Ishikawa (cell line): ENCODE measurements around the gene PALLD.

Experiments
- CEBPB ChIP-seq: IDR thresholded peaks from 2 replicates; pipeline ENCODE4 v1.6.1; 2012
- CREB1 ChIP-seq: IDR thresholded peaks from 2 replicates; pipeline ENCODE4 v1.6.1; 2012; ENCODE audit warnings: low read depth
- EP300 ChIP-seq: IDR thresholded peaks from 2 replicates; pipeline ENCODE4 v1.6.1; 2012; ENCODE audit warnings: borderline replicate concordance
- MAX ChIP-seq: IDR thresholded peaks from 2 replicates; pipeline ENCODE4 v1.6.1; 2012
- RAD21 ChIP-seq: IDR thresholded peaks from 2 replicates; pipeline ENCODE4 v1.6.1; 2012; ENCODE audit warnings: low read depth
- REST ChIP-seq: IDR thresholded peaks from 2 replicates; pipeline ENCODE4 v1.6.1; 2012; ENCODE audit warnings: low read depth, mild to moderate bottlenecking
- YY1 ChIP-seq: IDR thresholded peaks from 2 replicates; pipeline ENCODE4 v1.6.1; 2012; ENCODE audit warnings: low read depth
- ZBTB7A ChIP-seq: IDR thresholded peaks from 2 replicates; pipeline ENCODE4 v1.6.1; 2012; ENCODE audit warnings: low read depth

DNA sequence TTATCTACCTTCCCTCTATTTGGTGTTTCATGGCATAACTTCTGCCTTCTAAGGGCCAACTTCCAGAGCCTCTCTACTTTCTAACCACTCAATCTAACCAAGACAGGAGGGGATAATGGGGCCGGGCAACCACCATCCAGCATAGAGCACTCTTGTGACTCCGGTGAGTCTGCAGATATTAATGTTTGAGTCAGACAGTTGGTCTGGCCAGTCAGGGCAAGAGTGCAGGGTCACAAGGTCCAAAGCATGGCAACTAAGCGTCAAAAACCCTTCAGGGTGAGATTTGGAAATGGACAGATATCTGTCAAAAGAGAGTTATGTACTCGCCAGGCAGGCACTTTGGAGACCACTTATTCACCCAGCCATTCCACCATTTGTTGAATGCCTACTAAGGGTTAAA, 105.0 kb downstream of the PALLD start:
- TF ChIP-seq RAD21 (no peak), REST (no peak), ZBTB7A (no peak), MAX (no peak), EP300 (no peak), YY1 (no peak), CEBPB (no peak), CREB1 (no peak)
